OCI-LY1 (cell line): Measurements from ENCODE around the gene CISD1.
"Not testable (repeated sequence)": the region's sequence is repeated elsewhere in the genome, so short reads cannot be mapped to it uniquely, and the experiment has no call there.

Source experiments
- H2AFZ ChIP-seq: fragments of 200-600 bp; sonication (generic), shearing (Covaris generic); 2 replicates; pipeline ENCODE4 v1.6.0; 2014; ENCODE audit warnings: antibody characterized with exemption, mild to moderate bottlenecking, low read length
- H3F3A ChIP-seq: fragments of 200-600 bp; sonication (generic), shearing (Covaris generic); 2 replicates; pipeline ENCODE4 v1.6.0; 2014; ENCODE audit warnings: mild to moderate bottlenecking, antibody characterized with exemption, low read length, moderate library complexity; ENCODE audit not compliant: insufficient read depth
- H3K27ac ChIP-seq: fragments of 200-600 bp; sonication (generic); 2 replicates; pipeline ENCODE4 v1.5.1; 2014; ENCODE audit warnings: low read length, mixed run types, mild to moderate bottlenecking, low read depth; ENCODE audit not compliant: poor library complexity, severe bottlenecking
- H3K27me3 ChIP-seq: fragments of 200-600 bp; sonication (generic); 2 replicates; pipeline ENCODE4 v1.6.0; 2014; ENCODE audit warnings: antibody characterized with exemption, mild to moderate bottlenecking, low read length, moderate library complexity; ENCODE audit not compliant: insufficient read depth
- H3K36me3 ChIP-seq: fragments of 200-600 bp; sonication (generic); 2 replicates; pipeline ENCODE4 v1.6.1; 2014; ENCODE audit warnings: mild to moderate bottlenecking, antibody characterized with exemption, low read length, moderate library complexity, mixed read lengths; ENCODE audit not compliant: insufficient read depth
- H3K4me1 ChIP-seq: fragments of 200-600 bp; sonication (generic); 2 replicates; pipeline ENCODE4 v1.5.1; 2014; ENCODE audit warnings: mild to moderate bottlenecking, low read length, moderate library complexity; ENCODE audit not compliant: insufficient read depth, severe bottlenecking
- H3K4me2 ChIP-seq: fragments of 200-600 bp; sonication (generic), shearing (Covaris generic); 2 replicates; pipeline ENCODE4 v1.6.1; 2014; ENCODE audit warnings: low read length
- H3K4me3 ChIP-seq: fragments of 200-600 bp; sonication (generic); 2 replicates; pipeline ENCODE4 v1.5.1; 2014; ENCODE audit warnings: low read length, low read depth, mild to moderate bottlenecking, mixed read lengths; ENCODE audit not compliant: poor library complexity, severe bottlenecking
- H3K79me2 ChIP-seq: fragments of 200-600 bp; shearing (Covaris generic); 2 replicates; pipeline ENCODE4 v1.6.1; 2016; ENCODE audit warnings: mixed run types, low read length, mixed read lengths; ENCODE audit not compliant: insufficient read depth
- H3K9ac ChIP-seq: fragments of 200-600 bp; sonication (generic), shearing (Covaris generic); 2 replicates; pipeline ENCODE4 v1.6.1; 2014; ENCODE audit warnings: mild to moderate bottlenecking, low read length, mixed read lengths
- H3K9me2 ChIP-seq: fragments of 200-600 bp; sonication (generic), shearing (Covaris generic); 2 replicates; pipeline ENCODE4 v1.6.1; 2014; ENCODE audit warnings: low read depth, mild to moderate bottlenecking, low read length, mixed read lengths
- H3K9me3 ChIP-seq: fragments of 200-600 bp; shearing (Covaris generic); 2 replicates; pipeline ENCODE4 v1.6.1; 2014; ENCODE audit warnings: low read length, mixed read lengths
- H4K20me1 ChIP-seq: fragments of 200-600 bp; sonication (generic), shearing (Covaris generic); 2 replicates; pipeline ENCODE4 v1.6.0; 2016; ENCODE audit warnings: mild to moderate bottlenecking, low read length; ENCODE audit not compliant: insufficient read depth
- CTCF ChIP-seq: fragments of 200-600 bp; sonication (generic), shearing (Covaris generic); IDR thresholded peaks from 2 replicates; pipeline ENCODE4 v1.5.1; 2017; ENCODE audit warnings: mild to moderate bottlenecking, antibody characterized with exemption, low read length, moderate library complexity, mixed read lengths
- EZH2 ChIP-seq: fragments of 200-600 bp; sonication (generic), shearing (Covaris generic); IDR thresholded peaks from 2 replicates; pipeline ENCODE4 v1.8.0; 2017; ENCODE audit warnings: borderline replicate concordance, mixed run types, mild to moderate bottlenecking, antibody characterized with exemption, low read length, moderate library complexity, mixed read lengths

The CISD1 gene

GRCh38 chr10:58225654-58226053 is 43.3 kb upstream of the CISD1 start:
- no peak overlapping the region for H3K27ac ChIP-seq
- H3F3A ChIP-seq: no peaks in the 10 kb centered on the region
- no peak for TF ChIP-seq EZH2
- no peak overlapping the region for H3K4me3 ChIP-seq
- H3K9me2 ChIP-seq: no peaks in the 10 kb centered on the region
- H3K79me2 ChIP-seq: no peaks in the 10 kb centered on the region
- peaks cover 50% of the 10 kb centered on the region for H3K36me3 ChIP-seq
- no peak overlapping the region for H2AFZ ChIP-seq
- H3K4me1 ChIP-seq: no peaks in the 10 kb centered on the region
- H3K9me3 ChIP-seq: no peaks in the 10 kb centered on the region
- no peak overlapping the region for H3K4me2 ChIP-seq
- H4K20me1 ChIP-seq: no peaks in the 10 kb centered on the region
- H3K27me3 ChIP-seq: no peaks in the 10 kb centered on the region
- H3K9ac ChIP-seq: no peak overlapping the region

GRCh38 chr10:58229856-58230255 is 39.1 kb upstream of the CISD1 start:
- H3K4me1 ChIP-seq, H3K9me2 ChIP-seq, H3F3A ChIP-seq, H3K9me3 ChIP-seq, H3K4me2 ChIP-seq, H2AFZ ChIP-seq, H4K20me1 ChIP-seq, H3K4me3 ChIP-seq, H3K27ac ChIP-seq, H3K9ac ChIP-seq, H3K79me2 ChIP-seq, H3K27me3 ChIP-seq: not testable (repeated sequence)
- H3K36me3 ChIP-seq: peaks cover 50% of the 10 kb centered on the region

GRCh38 chr10:58237014-58237834 is 31.7 kb upstream of the CISD1 start:
- H3K27me3 ChIP-seq: no peaks in the 10 kb centered on the region
- no peaks in the 10 kb centered on the region for H3K9me2 ChIP-seq
- peaks cover 35% of the 10 kb centered on the region for H3K36me3 ChIP-seq
- H3K79me2 ChIP-seq: peaks cover 30% of the 10 kb centered on the region
- H3K4me3 ChIP-seq: no peak overlapping the region
- no peak for TF ChIP-seq EZH2
- no peak for TF ChIP-seq CTCF
- H3K9ac ChIP-seq: no peak overlapping the region
- no peaks in the 10 kb centered on the region for H3K9me3 ChIP-seq
- H2AFZ ChIP-seq: no peak overlapping the region
- H3K27ac ChIP-seq: no peak overlapping the region
- no peak overlapping the region for H3K4me2 ChIP-seq
- H4K20me1 ChIP-seq: no peaks in the 10 kb centered on the region
- no peaks in the 10 kb centered on the region for H3K4me1 ChIP-seq
- no peaks in the 10 kb centered on the region for H3F3A ChIP-seq

- H2AFZ ChIP-seq: no peak overlapping the region
- H3K4me2 ChIP-seq: no peak overlapping the region
- H3K9me2 ChIP-seq: no peaks in the 10 kb centered on the region
- no peaks in the 10 kb centered on the region for H3K27me3 ChIP-seq
- TF ChIP-seq CTCF (no peak), EZH2 (no peak)
- no peak overlapping the region for H3K27ac ChIP-seq
- no peaks in the 10 kb centered on the region for H3K4me1 ChIP-seq
- no peaks in the 10 kb centered on the region for H3F3A ChIP-seq
- peaks cover 35% of the 10 kb centered on the region for H3K36me3 ChIP-seq
- no peak overlapping the region for H3K9ac ChIP-seq
- H3K4me3 ChIP-seq: no peak overlapping the region
- H3K79me2 ChIP-seq: peaks cover 41% of the 10 kb centered on the region
- peaks cover 3% of the 10 kb centered on the region; the same call in 1 of the 2 replicates for H3K9me3 ChIP-seq
- H4K20me1 ChIP-seq: no peaks in the 10 kb centered on the region
These were observed 29.3 kb upstream of the CISD1 start for GRCh38 chr10:58239561-58240169.
